H1 (cell line): ENCODE data around the gene SMOC2.

ENCODE experiments used
- ATF2 ChIP-seq: IDR thresholded peaks from 2 replicates; pipeline ENCODE4 v1.6.1; 2012; ENCODE audit warnings: low read length, inconsistent platforms
- BRCA1 ChIP-seq: IDR thresholded peaks from 2 replicates; pipeline ENCODE4 v1.6.1; 2012; ENCODE audit warnings: low read depth, low read length, improper control_type of control experiment
- CBX8 ChIP-seq: fragments of 300-800, 300-1000 bp; sonication (generic); IDR thresholded peaks from 2 replicates; pipeline ENCODE4 v1.7.1; 2016; ENCODE audit warnings: low read depth, low read length, borderline replicate concordance
- CEBPB ChIP-seq: IDR thresholded peaks from 2 replicates; pipeline ENCODE4 v1.6.1; 2012; ENCODE audit warnings: low read depth, low read length
- CTCF ChIP-seq, 3 experiments: IDR thresholded peaks; 1 replicate in 2 of 3; 2 replicates in 1 of 3; pipeline versions ENCODE4 v1.5.1 to v1.6.1; 2011; ENCODE audit warnings: low read length in 3 of 3, mild to moderate bottlenecking in 3 of 3, inconsistent platforms in 2 of 3, low read depth in 1 of 3, moderate library complexity in 1 of 3; ENCODE audit not compliant: insufficient read depth in 1 of 3; ENCODE audit errors: control extremely low read depth in 1 of 3
- MAX ChIP-seq: IDR thresholded peaks from 2 replicates; pipeline ENCODE4 v1.6.1; 2012; ENCODE audit warnings: inconsistent platforms

DNA sequence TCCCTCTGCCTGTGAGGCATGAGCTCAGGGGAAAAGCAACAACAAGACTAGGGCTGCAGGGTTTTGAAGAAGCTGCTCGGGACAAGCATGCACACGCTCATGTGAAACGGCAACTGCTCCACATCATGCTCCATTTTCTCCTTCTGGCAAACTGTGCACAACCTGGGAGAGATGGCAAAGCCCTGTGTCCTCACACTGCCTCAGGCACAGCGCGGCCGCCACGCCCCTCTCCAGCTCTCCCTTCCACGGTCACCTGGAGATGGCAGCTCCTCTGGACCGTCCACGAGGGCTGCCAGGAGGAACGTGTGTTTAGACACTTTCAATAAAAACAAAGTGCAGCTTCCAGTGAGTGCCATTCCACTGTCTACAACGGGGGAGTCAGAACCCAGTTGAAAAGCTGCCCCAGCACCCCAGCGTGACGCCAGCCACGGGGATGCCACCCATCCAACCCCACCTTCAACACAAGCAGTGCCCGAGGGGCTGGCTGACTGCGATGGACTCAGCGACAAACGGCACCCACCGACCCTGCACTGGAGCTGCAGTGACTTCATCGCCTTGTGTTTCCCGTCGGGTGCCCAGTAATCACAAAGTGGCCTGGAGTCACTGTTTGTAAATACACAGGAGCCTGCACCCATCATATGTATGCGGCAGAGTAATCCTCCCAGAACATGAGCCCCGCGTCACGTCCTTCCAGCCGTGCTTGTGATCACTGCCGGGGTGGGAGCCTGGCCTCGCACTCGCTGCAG lies 16.1 kb downstream of the SMOC2 start:
- no peak for TF ChIP-seq BRCA1
- no peak for TF ChIP-seq CBX8
- no peak for TF ChIP-seq CEBPB
- TF ChIP-seq MAX = no peak
- TF ChIP-seq CTCF (IDR thresholded peaks at IDR 0.05; ENCODE audit: control extremely low read depth in 1 of 3, insufficient read depth in 1 of 3, low read depth in 1 of 3, low read length in 3 of 3) = no peak
- no peak for TF ChIP-seq ATF2
